ENCODE data around the gene SOD2. TPM values are rescaled to one million over a fixed set of nuclear protein-coding genes. Genes with fewer than 3 reads are reported as not detected.
A peak's percentile ranks its signal among the peaks of the same experiment; 100 is the strongest.
"Not testable (repeated sequence)": the region's sequence is repeated elsewhere in the genome, so short reads cannot be mapped to it uniquely, and the experiment has no call there.

SOD2 gene
- total RNA-seq, 8 experiments from 2014 or later, result 60.7 to 2,068 (median 114) TPM

DNA sequence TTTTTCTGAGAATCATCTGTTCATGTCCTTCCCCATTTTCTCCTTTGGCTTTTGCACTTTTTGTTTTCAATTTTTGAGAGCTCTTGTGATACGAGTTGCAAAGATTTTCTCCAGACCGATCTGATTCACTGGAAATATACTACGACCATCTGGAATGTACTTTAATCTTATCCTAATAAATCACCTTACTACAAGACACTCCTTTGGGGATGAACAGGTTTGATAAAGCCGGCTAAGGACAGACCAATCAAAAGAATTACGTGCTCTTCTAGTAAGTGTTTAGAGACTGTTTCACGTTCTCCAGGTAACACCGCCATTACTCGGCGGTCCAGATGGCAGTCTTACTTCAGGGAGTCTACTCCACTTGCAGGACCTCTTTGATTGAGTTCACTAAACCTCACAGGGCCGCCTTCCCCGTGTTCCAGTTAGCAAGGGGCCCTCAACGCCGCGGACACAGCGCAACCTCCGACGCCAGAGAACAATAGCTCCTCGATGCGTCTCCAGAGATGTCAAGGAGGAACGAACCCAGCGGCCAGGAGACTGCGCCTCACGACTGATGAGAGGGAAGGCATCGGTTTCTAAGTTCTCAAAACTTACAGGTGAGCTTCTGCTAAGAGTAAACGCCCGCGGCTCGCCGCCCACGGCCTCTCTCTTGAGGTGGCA is 33.3 kb upstream of the SOD2 start:
- peaks cover 3 to 22% of the 10 kb centered on the region in 2 donors for H3K4me1 ChIP-seq (replicated peaks in 1 of 2)
- peak overlapping the region; percentile 100 for H3K27ac ChIP-seq
- peak overlapping the region; percentile 82 to 98 (median 96) for H3K4me3 ChIP-seq
- peak; percentile 12 to 45 (median 38) for ATAC-seq (replicated peaks in 6 of 8)
- WGBS, 10 experiments, result 0 to 21% (median 0%) methylated on average over 2 to 15 of the region's 30 CpGs; no CpG with 5 or more reads in 1 of the 10 experiments
- in situ Hi-C loops (cut with MboI; ENCODE audit: low pct_unique_long_range_greater_than_20kb in 2 of 9, low sequenced_read_pairs in 9 of 9, unreplicated experiment in 9 of 9), result no loop called here

DNA sequence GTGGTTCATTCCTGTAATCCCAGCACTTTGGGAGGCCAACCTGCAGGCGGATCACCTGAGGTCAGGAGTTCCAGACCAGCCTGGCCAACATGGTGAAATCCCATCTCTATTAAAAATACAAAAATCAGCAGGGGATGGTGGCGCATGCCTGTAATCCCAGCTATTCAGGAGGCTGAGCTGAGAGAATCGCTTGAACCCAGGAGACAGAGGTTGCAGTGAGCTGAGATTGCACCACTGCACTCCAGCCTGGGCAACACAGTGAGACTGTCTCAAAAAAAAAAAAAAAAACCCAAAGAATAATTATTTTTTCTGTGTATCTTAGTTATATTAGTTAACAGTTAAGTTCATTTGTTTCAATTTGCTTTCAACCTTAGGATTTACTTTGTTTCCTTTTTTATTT is 32.2 kb upstream of the SOD2 start:
- H3K27ac ChIP-seq; ATAC-seq (replicated peaks in 6 of 8); H3K4me3 ChIP-seq; in situ Hi-C loops (cut with MboI; ENCODE audit: low pct_unique_long_range_greater_than_20kb in 2 of 9, low sequenced_read_pairs in 9 of 9, unreplicated experiment in 9 of 9): not testable (repeated sequence)
- WGBS, 10 experiments, result 92 to 100% (median 100%) methylated on average over 1 to 3 of the region's 3 CpGs; no CpG with 5 or more reads in 2 of the 10 experiments
- H3K4me1 ChIP-seq (replicated peaks in 1 of 2), result peaks cover 3 to 18% of the 10 kb centered on the region in 2 donors

DNA sequence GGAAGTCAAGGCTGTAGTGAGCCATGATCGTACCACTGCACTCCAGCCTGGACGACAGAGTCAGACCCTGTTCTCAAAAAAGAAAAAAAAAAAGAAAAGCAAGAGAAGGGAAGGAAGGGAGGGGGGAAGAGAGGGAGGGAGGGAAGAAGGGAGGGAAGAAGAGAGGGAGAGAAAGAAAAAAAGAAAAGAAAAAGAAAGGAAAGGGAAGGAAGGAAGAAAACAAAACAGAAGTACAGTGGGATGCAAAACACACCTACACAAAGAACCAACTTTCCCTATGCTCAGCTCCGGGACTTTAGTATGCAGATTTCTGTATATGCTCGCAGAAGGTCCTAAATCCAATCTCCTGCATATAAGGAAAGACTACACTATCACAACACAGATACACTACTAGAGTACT is 31.7 kb upstream of the SOD2 start:
- in situ Hi-C loops (cut with MboI; ENCODE audit: low pct_unique_long_range_greater_than_20kb in 2 of 9, low sequenced_read_pairs in 9 of 9, unreplicated experiment in 9 of 9), result no loop called here
- peaks cover 2 to 14% of the 10 kb centered on the region in 2 donors for H3K4me1 ChIP-seq (replicated peaks in 1 of 2)

DNA sequence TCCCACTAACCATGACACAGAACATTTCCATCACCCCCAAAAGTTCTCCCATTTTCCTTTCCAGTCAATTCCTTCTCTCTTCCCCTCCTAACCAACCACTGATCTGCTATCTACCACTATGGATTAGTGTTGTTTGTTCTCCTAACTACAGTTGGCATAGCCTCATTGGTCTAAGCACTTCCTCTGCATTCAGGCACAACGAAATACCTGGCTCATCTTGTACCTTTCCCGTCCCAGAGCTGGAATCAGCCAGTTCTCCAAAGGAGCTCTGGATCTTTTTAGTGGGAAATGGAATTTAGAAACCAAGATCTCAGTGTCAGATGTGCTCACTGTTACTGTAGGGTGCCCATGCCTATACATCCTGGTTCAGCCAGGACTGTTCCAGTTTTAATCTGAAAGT is 30.2 kb upstream of the SOD2 start:
- no peak overlapping the region for H3K4me3 ChIP-seq
- in situ Hi-C loops (cut with MboI; ENCODE audit: low pct_unique_long_range_greater_than_20kb in 2 of 9, low sequenced_read_pairs in 9 of 9, unreplicated experiment in 9 of 9), result no loop called here
- no peak for ATAC-seq (replicated peaks in 6 of 8)
- no peak overlapping the region for H3K27ac ChIP-seq
- 90 to 100% (median 100%) methylated on average over 1 to 2 of the region's 2 CpGs; no CpG with 5 or more reads in 3 of the 10 experiments for WGBS, 10 experiments
- peaks cover 0 to 7% of the 10 kb centered on the region in 2 donors for H3K4me1 ChIP-seq (replicated peaks in 1 of 2)

More for the DNA sequence above, 31.7 kb upstream of the SOD2 start:
- no peak for ATAC-seq (replicated peaks in 6 of 8)
- 60 to 100% (median 83%) methylated on average over 1 to 2 of the region's 4 CpGs; no CpG with 5 or more reads in 5 of the 10 experiments for WGBS, 10 experiments
- no peak overlapping the region for H3K4me3 ChIP-seq
- no peak overlapping the region for H3K27ac ChIP-seq

DNA sequence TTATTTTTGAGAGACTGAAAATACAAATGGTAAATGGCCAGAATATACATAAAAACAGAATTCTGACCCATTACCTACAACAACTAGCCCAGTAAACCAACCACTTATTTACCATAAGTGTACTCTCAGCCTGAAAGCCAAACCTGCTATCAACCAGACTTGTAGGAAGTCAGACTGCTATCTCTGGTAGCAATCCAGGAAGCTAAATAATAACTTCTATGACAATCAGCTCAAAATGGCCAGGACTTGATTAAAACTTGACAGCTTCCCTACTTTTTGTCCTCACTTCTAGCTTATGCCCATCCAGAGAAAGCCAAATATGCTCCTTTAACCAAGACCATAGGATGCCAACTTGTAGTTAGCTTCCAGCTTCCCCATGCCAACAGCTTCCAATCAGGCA is 29.6 kb upstream of the SOD2 start:
- H3K4me1 ChIP-seq (replicated peaks in 1 of 2), result peaks cover 0 to 7% of the 10 kb centered on the region in 2 donors
- H3K4me3 ChIP-seq, result no peak overlapping the region
- in situ Hi-C loops (cut with MboI; ENCODE audit: low pct_unique_long_range_greater_than_20kb in 2 of 9, low sequenced_read_pairs in 9 of 9, unreplicated experiment in 9 of 9), result no loop called here
- H3K27ac ChIP-seq, result no peak overlapping the region
- no peak for ATAC-seq (replicated peaks in 6 of 8)

DNA sequence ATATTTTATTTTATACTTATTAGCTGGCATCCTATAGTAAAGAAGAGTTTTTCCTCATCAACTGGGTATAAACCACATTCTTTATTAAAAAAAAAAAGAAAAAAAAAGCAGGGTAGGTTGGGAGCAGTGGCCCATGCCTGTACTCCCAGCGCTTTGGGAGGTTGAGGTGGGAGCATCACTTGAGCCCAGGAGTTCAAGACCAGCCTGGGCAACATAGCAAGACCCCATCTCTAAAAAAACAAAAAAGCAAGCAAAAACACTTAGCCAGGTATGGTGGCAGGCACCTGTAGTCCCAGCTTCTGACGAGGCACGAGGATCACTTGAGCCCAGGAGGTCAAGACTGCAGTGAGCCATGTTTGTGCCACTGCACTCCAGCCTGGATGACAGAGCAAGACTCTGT is 28.9 kb upstream of the SOD2 start:
- H3K27ac ChIP-seq; ATAC-seq (replicated peaks in 6 of 8); H3K4me3 ChIP-seq; in situ Hi-C loops (cut with MboI; ENCODE audit: low pct_unique_long_range_greater_than_20kb in 2 of 9, low sequenced_read_pairs in 9 of 9, unreplicated experiment in 9 of 9); H3K4me1 ChIP-seq (replicated peaks in 1 of 2): not testable (repeated sequence)
- 80 to 100% (median 93%) methylated on average over 1 to 3 of the region's 3 CpGs; no CpG with 5 or more reads in 1 of the 10 experiments for WGBS, 10 experiments

DNA sequence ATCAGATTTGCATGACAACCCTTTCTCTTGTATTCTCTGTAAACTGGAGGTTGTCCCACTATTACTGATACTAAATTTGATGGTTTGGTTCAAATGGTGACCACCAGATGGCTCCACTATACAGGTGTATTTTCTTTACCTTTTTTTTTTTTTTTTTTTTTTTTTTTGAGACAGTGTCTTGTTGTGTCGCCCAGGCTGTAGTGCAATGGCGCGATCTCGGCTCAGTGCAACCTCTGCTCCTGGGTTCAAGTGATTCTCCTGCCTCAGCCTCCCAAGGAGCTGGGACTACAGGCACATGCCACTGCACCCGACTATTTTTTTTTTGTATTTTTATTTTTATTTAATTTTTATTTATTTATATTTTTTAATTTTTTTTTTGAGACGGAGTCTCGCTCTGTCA is 27.7 kb upstream of the SOD2 start:
- 49 to 100% (median 93%) methylated on average over 1 to 7 of the region's 7 CpGs; no CpG with 5 or more reads in 1 of the 10 experiments for WGBS, 10 experiments
- in situ Hi-C loops (cut with MboI; ENCODE audit: low pct_unique_long_range_greater_than_20kb in 2 of 9, low sequenced_read_pairs in 9 of 9, unreplicated experiment in 9 of 9), result no loop called here
- peaks cover 0 to 6% of the 10 kb centered on the region in 2 donors for H3K4me1 ChIP-seq (replicated peaks in 1 of 2)
- no peak overlapping the region for H3K27ac ChIP-seq
- peak in 1 of 8 experiments; percentile 16 for ATAC-seq (replicated peaks in 6 of 8)
- no peak overlapping the region for H3K4me3 ChIP-seq

DNA sequence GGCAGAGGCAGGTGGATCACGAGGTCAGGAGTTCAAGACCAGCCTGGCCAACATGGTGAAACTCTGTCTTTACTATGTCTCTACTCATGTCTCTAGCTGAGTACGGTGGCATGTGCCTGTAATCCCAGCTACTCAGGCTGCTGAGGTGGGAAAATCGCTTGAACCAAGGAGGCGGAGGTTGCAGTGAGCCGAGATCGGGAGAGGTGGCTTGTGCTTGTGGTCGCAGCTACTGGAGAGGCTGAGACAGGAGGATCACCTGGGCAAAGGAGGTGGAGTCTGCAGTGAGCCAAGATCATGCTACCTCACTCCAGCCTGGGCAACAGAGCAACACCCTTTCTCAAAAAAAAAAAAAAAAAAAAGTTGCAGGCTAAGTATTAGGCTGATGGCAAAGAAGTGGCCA is 26.2 kb upstream of the SOD2 start:
- Histone ChIP-seq H3K4me3 (no peak overlapping the region), H3K4me1 (replicated peaks in 1 of 2) (peaks cover 0 to 2% of the 10 kb centered on the region in 2 donors), H3K27ac (no peak overlapping the region)
- ATAC-seq (replicated peaks in 6 of 8), result no peak
- WGBS, 10 experiments, result 80 to 100% (median 97%) methylated on average over 1 to 6 of the region's 7 CpGs; no CpG with 5 or more reads in 5 of the 10 experiments
- in situ Hi-C loops (cut with MboI; ENCODE audit: low pct_unique_long_range_greater_than_20kb in 2 of 9, low sequenced_read_pairs in 9 of 9, unreplicated experiment in 9 of 9), result no loop called here

DNA sequence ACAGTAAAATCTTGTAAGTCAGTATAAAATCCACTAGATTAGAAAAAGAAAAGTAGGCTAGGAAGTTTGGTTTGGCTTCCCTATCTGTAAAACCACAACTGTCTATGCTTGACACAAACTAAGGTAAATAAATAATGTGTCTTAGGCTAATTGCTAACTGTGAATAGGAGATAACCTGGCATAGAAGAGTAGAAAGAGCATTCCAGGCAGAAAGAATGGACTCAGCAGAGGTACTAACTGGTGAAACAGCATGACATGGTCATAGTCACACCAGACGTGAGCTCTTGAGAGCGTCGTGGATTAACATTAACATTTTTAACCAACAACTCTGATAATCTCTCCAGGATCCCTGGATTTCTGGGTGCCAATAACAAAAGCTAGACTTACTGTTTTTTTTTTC is 25.6 kb upstream of the SOD2 start:
- 67 to 100% (median 93%) methylated on average over 1 to 3 of the region's 3 CpGs; no CpG with 5 or more reads in 3 of the 10 experiments for WGBS, 10 experiments
- H3K27ac ChIP-seq, result no peak overlapping the region
- in situ Hi-C loops (cut with MboI; ENCODE audit: low pct_unique_long_range_greater_than_20kb in 2 of 9, low sequenced_read_pairs in 9 of 9, unreplicated experiment in 9 of 9), result no loop called here
- H3K4me3 ChIP-seq, result no peak overlapping the region
- no peak for ATAC-seq (replicated peaks in 6 of 8)
- peaks cover 0 to 2% of the 10 kb centered on the region in 2 donors for H3K4me1 ChIP-seq (replicated peaks in 1 of 2)

DNA sequence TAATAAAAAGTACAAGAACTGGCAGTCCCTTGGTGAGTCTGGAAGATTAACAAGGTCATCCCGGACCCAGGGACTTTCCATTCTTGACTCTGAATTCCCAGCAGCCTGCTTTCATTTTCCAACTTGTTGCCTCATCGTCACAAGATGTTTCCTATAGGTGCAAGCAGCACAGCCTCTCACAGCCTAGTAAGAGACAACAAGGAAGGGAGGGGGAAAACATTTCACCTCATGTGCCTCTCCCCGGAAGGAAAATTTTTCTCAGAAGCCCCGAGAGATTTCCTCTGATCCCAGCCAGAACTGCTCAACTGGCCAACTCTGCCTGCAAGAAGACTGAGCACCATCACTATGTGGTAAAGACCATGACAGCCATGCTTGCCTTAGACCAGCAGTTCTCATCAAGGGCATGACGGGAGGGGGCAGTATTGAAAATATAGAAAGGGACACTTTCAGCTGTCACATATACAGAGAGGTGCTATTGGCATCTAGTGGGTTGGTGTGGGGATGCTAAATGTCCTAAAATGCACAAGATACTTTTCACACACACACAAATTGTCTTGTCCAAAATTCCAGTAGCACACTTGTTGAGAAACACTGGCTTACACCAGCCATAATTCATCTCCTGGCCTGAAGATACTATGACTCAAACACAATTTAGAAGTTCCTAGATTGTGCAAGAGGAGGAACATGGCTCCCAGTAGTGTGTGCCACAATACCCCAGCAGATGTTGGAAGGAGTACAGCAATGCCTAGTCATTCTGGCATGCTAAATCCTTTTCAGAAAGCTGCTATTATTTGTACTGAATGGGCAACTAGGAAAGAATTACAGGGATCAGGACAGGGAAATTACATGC is 23.4 kb upstream of the SOD2 start:
- peak; percentile 55 to 90 (median 67) for ATAC-seq (replicated peaks in 6 of 8)
- in situ Hi-C loops (cut with MboI; ENCODE audit: low pct_unique_long_range_greater_than_20kb in 2 of 9, low sequenced_read_pairs in 9 of 9, unreplicated experiment in 9 of 9), result no loop called here
- no peak overlapping the region for H3K27ac ChIP-seq
- H3K4me3 ChIP-seq, result no peak overlapping the region
- H3K4me1 ChIP-seq (replicated peaks in 1 of 2), result peaks cover 0 to 2% of the 10 kb centered on the region in 2 donors
- 0 to 100% (median 60%) methylated on average over 1 to 4 of the region's 5 CpGs; no CpG with 5 or more reads in 1 of the 10 experiments for WGBS, 10 experiments

DNA sequence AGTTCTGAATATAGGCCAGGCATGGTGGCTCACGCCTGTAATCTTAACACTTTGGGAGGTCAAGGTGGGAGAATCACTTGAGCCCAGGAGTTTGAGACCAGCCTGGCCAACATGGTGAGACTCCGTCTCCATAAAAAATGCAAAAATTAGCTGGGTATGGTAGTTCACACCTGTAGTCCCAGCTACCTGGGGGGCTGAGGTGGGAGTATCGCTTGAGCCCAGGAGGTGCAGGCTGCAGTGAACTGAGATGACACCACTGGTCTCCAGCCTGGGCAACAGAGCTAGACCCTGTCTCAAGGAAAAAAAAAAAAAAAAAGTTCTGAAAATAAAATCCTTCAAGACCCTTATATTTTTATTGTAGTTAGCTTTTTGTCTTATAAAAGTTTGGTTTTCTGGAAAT is 22.6 kb upstream of the SOD2 start:
- no peak for ATAC-seq (replicated peaks in 6 of 8)
- WGBS, 10 experiments, result 80 to 100% (median 95%) methylated on average over 1 to 3 of the region's 3 CpGs; no CpG with 5 or more reads in 2 of the 10 experiments
- Histone ChIP-seq H3K4me1 (replicated peaks in 1 of 2) (peaks cover 0 to 2% of the 10 kb centered on the region in 2 donors), H3K4me3 (no peak overlapping the region), H3K27ac (no peak overlapping the region)
- in situ Hi-C loops (cut with MboI; ENCODE audit: low pct_unique_long_range_greater_than_20kb in 2 of 9, low sequenced_read_pairs in 9 of 9, unreplicated experiment in 9 of 9), result no loop called here

DNA sequence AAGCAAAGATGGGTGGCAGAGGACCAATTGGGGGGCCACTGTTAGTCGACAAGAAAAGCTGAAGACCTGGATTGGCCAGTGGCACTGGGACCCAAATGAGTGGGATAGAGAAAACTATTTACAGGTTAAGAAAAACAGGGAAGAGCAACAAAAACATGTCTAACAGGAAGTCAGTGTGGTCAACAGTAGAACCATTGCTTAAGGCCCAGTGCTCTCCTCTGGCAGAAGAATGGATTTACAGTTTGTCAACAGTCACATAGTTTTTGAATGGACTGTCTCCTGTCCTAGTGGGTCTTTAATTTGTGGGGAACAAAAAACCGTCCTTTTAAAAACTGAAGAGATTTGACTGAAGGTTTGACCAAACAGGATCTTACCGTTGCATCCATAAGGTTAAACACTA is 22.1 kb upstream of the SOD2 start:
- Histone ChIP-seq H3K27ac (no peak overlapping the region), H3K4me3 (no peak overlapping the region), H3K4me1 (replicated peaks in 1 of 2) (peaks cover 0 to 2% of the 10 kb centered on the region in 2 donors)
- ATAC-seq (replicated peaks in 6 of 8), result no peak
- 60 to 100% (median 84%) methylated on average over 1 to 3 of the region's 3 CpGs; no CpG with 5 or more reads in 3 of the 10 experiments for WGBS, 10 experiments
- in situ Hi-C loops (cut with MboI; ENCODE audit: low pct_unique_long_range_greater_than_20kb in 2 of 9, low sequenced_read_pairs in 9 of 9, unreplicated experiment in 9 of 9), result no loop called here

DNA sequence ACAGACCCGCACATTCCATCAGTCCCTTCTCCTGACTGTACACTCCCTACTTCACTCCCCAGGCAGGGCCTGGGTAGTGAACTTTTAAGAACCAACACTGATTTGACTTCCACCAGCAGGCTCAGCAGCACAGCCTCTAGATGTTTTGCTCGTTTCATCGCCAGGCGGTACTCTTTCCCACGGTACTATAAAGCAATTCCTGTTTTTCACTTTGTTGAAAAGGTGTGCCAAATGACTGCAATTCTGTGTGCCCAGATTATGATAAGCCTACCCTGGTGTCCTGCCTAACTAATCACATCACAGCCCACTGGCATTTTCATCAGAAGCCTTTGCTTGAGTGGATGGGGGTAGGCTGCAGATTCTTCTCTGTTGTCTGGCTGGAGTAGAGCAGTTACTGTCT is 21.4 kb upstream of the SOD2 start:
- 95 to 100% (median 97%) methylated on average over 4 to 5 of the region's 5 CpGs; no CpG with 5 or more reads in 6 of the 10 experiments for WGBS, 10 experiments

More for the DNA sequence above, 21.4 kb upstream of the SOD2 start:
- Histone ChIP-seq H3K4me1 (replicated peaks in 1 of 2) (peaks cover 0 to 2% of the 10 kb centered on the region in 2 donors), H3K4me3 (no peak overlapping the region), H3K27ac (no peak overlapping the region)
- ATAC-seq (replicated peaks in 6 of 8), result no peak
- in situ Hi-C loops (cut with MboI; ENCODE audit: low pct_unique_long_range_greater_than_20kb in 2 of 9, low sequenced_read_pairs in 9 of 9, unreplicated experiment in 9 of 9), result no loop called here
